ENCODE data around the gene XKR8. TPM values are rescaled to one million over a fixed set of nuclear protein-coding genes. Genes with fewer than 3 reads are reported as not detected.

The XKR8 gene
- total RNA-seq, 2 experiments from 2014 or later, result 4.2 to 6.0 TPM

DNA sequence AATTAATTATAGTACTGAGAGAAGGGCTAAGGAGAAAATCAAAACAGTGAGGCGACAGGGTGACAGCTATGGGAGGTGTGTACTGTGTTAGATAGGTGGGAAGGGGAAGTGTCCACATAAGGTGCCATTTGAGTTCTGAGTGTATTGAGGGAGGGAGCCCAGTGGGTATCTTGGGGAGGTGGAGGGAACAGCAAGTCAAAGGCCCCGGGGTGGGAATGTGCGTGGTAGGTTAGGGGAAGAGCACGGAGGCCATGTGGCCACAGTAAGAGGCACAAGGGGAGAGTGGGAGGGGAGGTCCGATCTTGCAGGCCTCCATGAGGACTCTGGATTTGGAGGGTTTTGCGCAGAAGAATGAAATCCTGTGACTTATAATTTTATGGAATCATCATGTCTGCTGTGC, 3.0 kb upstream of the XKR8 start:
- intact Hi-C loops (cut with DNase I, micrococcal nuclease), result loop anchor here in 1 of 2 experiments (5.0 kb wide), 1 partner anchor 99 kb away; no protein-coding TSS in a partner anchor
- no peaks in the 10 kb centered on the region for H3K36me3 Mint-ChIP-seq (ENCODE audit: low read depth)
- CTCF ChIA-PET, result interaction anchor here (1.0 to 1.4 kb wide), 4 partner anchors 15 to 23 kb away, joined by 3 to 4 read pairs (median 4); no protein-coding TSS in a partner anchor
- H3K4me1 Mint-ChIP-seq, result peaks cover 17% of the 10 kb centered on the region
- no peak overlapping the region for H3K27ac Mint-ChIP-seq
- DNase-seq (no peak), ATAC-seq (no peak)
- no peaks in the 10 kb centered on the region for H3K9me3 Mint-ChIP-seq (ENCODE audit: low read depth)
- POLR2A ChIA-PET, result no interaction called here
- H3K4me3 Mint-ChIP-seq, result no peak overlapping the region
- H3K27me3 Mint-ChIP-seq, result no peaks in the 10 kb centered on the region

DNA sequence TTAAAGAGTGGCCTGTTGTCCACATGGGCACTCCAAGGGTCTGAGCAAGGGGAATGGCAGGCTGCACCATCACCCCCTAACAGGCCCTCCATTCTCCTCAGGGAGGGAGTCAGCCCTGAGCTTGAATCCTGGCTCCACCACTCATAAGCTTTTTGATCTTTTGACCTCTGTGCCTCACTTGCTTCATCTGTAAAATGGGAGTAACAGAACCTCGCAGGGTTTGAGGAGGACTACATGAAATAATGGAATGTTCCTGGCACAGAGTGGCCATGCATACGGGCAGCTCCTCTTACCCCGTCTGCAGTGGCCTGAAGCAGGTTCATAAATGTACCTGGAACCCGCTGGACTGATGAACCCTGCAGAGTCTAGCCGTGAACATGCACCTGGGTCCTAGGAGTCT, 2.1 kb upstream of the XKR8 start:
- no peak overlapping the region for H3K27ac Mint-ChIP-seq
- ATAC-seq, result no peak
- H3K36me3 Mint-ChIP-seq (ENCODE audit: low read depth), result no peaks in the 10 kb centered on the region
- POLR2A ChIA-PET, result no interaction called here
- intact Hi-C loops (cut with DNase I, micrococcal nuclease), result loop anchor here in 1 of 2 experiments (5.0 kb wide), 1 partner anchor 100 kb away; no protein-coding TSS in a partner anchor
- no peaks in the 10 kb centered on the region for H3K27me3 Mint-ChIP-seq
- no peak for DNase-seq
- H3K4me3 Mint-ChIP-seq, result no peak overlapping the region
- no peaks in the 10 kb centered on the region for H3K9me3 Mint-ChIP-seq (ENCODE audit: low read depth)
- H3K4me1 Mint-ChIP-seq, result peaks cover 17% of the 10 kb centered on the region
- CTCF ChIA-PET, result interaction anchor here (1.2 to 1.4 kb wide), 2 partner anchors 17 to 22 kb away, joined by 3 to 4 read pairs; no protein-coding TSS in a partner anchor

DNA sequence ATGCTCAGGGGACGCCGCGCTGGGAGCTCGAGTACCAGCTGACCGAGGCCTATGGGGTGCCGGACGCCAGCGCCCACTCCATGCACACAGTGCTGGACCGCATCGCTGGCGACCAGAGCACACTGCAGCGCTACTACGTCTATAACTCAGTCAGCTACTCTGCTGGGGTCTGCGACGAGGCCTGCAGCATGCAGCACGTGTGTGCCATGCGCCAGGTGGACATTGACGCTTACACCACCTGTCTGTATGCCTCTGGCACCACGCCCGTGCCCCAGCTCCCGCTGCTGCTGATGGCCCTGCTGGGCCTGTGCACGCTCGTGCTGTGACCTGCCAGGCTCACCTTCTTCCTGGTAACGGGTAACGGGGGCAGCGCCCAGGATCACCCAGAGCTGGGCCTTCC, 1.3 kb upstream of the XKR8 start:
- no peaks in the 10 kb centered on the region for H3K27me3 Mint-ChIP-seq
- peaks cover 17% of the 10 kb centered on the region for H3K4me1 Mint-ChIP-seq
- ChIA-PET POLR2A (no interaction called here), CTCF (interaction anchor here (1.4 kb wide), 1 partner anchor 18 kb away, joined by 3 read pairs; no protein-coding TSS in a partner anchor)
- ATAC-seq (no peak), DNase-seq (no peak)
- H3K36me3 Mint-ChIP-seq (ENCODE audit: low read depth), result no peaks in the 10 kb centered on the region
- H3K4me3 Mint-ChIP-seq, result peak overlapping the region; percentile 77
- H3K9me3 Mint-ChIP-seq (ENCODE audit: low read depth), result no peaks in the 10 kb centered on the region
- intact Hi-C loops (cut with DNase I, micrococcal nuclease), result loop anchor here in 1 of 2 experiments (5.0 kb wide), 1 partner anchor 101 kb away; no protein-coding TSS in a partner anchor
- H3K27ac Mint-ChIP-seq, result peak overlapping the region; percentile 84

DNA sequence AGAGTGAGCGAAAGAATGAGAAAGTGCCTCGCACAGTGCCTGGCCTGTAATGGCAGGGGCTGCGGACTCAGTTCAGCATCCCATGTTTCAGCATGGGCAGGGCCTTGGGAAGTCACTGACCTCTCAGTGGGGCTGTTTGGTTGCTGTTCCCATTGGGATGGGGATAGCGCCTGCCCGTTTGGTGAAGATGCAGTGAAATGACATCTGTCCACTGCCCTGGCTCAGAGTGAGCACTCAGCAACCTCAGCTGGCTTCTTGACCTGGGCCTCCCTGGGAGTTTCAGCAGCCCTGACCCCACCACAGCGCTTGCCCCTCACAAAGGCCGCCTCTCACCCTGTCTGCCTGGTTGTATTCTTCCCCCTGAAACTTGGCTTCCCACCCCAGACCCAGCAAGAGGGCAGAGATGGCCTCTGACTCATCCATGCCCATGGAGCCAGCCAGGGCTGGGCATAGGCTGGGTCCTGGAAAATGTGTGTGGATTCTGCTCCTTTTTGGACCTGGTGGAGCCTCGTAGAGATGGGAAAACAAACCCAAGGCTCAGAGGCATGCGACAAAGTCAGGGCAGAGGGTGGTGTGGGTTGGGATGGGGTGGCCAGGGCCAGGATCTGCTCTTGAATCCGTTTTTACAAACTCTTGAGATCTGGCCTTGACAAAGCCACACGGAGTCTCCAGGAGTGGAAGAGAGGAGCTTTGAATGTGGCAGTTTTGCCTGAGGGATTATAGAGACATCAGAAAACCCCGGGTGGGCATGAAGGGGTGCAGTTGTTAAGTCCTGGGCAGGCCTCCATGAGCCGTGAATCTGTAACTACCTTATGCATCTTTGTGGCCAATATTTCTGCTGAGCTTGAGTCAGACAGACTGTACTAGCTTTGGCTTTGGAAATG, 1.2 kb downstream of the XKR8 start:
- no peak for DNase-seq
- Mint-ChIP-seq H3K27ac (peak overlapping the region; percentile 58), H3K27me3 (no peaks in the 10 kb centered on the region), H3K4me3 (peak overlapping the region; percentile 77), H3K4me1 (peaks cover 17% of the 10 kb centered on the region), H3K36me3 (ENCODE audit: low read depth) (no peaks in the 10 kb centered on the region), H3K9me3 (ENCODE audit: low read depth) (no peaks in the 10 kb centered on the region)
- ChIA-PET POLR2A (interaction anchor here (0.6 kb wide), 3 partner anchors 17 to 551 kb away, joined by 3 to 9 read pairs (median 7); no protein-coding TSS in a partner anchor), CTCF (interaction anchor here (0.6 to 1.5 kb wide), 2 partner anchors 100 to 103 kb away, joined by 3 to 5 read pairs; no protein-coding TSS in a partner anchor)
- ATAC-seq, result no peak
- intact Hi-C loops (cut with DNase I, micrococcal nuclease), result loop anchor here in 1 of 2 experiments (1.0 kb wide), 1 partner anchor 127 kb away; the partner anchor contains the start of gene EYA3

DNA sequence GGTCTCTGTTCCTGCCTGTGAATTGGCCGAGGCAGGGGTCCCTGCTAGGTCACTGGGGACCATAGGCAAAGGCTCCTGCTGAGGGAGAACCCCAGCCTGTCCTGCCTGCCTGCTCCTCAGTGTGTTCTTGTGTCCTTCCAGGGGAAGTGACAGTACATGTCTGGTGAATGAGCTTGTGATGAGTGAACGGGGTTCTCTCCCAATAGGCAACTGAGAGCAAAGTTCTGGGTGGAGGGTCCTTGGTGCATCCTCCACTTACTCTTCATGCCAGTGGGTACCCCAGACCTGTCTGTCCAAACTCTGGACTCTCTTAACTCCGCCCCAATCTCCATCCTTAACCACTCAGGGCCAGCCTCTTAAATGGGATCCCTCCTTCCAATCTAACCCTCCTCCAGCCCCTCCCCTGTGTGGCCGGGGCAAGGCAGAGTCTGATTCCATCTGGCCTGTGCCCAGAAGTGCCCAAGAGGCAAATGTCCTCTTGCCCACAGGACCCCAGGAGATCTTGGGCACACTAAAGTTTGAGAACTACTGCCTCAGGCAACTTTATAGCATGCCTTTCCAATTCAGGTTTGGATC, 2.0 kb downstream of the XKR8 start:
- Mint-ChIP-seq H3K4me3 (peak overlapping the region; percentile 77), H3K4me1 (peaks cover 17% of the 10 kb centered on the region), H3K36me3 (ENCODE audit: low read depth) (peaks cover 2% of the 10 kb centered on the region), H3K9me3 (ENCODE audit: low read depth) (no peaks in the 10 kb centered on the region), H3K27ac (peak overlapping the region; percentile 15), H3K27me3 (no peaks in the 10 kb centered on the region)
- intact Hi-C loops (cut with DNase I, micrococcal nuclease), result no loop called here
- ChIA-PET POLR2A (interaction anchor here (0.6 kb wide), 2 partner anchors 106 to 550 kb away, joined by 3 to 9 read pairs; no protein-coding TSS in a partner anchor), CTCF (interaction anchor here (0.6 kb wide), 2 partner anchors 10 to 101 kb away, joined by 3 to 5 read pairs; no protein-coding TSS in a partner anchor)
- no peak for ATAC-seq
- no peak for DNase-seq

DNA sequence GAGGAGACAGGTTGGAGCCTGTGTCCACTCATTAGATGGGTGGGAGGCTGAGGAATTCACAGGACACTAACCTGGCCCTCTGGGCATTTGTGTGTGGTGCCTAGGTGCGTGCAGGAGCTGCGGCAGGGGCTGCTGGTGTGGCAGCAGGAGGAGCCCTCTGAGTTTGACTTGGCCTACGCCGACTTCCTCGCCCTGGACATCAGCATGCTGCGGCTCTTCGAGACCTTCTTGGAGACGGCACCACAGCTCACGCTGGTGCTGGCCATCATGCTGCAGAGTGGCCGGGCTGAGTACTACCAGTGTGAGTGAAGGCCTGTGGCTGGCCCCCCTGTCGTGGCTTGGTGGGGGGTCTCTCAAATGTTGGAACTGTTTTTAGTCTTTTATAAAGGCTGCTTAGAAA, 3.6 kb downstream of the XKR8 start:
- CTCF ChIA-PET, result interaction anchor here (0.8 kb wide), 1 partner anchor 108 kb away, joined by 3 read pairs; no protein-coding TSS in a partner anchor
- Mint-ChIP-seq H3K4me3 (no peak overlapping the region), H3K27ac (no peak overlapping the region), H3K9me3 (ENCODE audit: low read depth) (no peaks in the 10 kb centered on the region), H3K4me1 (peaks cover 19% of the 10 kb centered on the region), H3K36me3 (ENCODE audit: low read depth) (peaks cover 3% of the 10 kb centered on the region), H3K27me3 (no peaks in the 10 kb centered on the region)
- DNase-seq (no peak), ATAC-seq (no peak)
- POLR2A ChIA-PET, result no interaction called here
- intact Hi-C loops (cut with DNase I, micrococcal nuclease), result no loop called here

DNA sequence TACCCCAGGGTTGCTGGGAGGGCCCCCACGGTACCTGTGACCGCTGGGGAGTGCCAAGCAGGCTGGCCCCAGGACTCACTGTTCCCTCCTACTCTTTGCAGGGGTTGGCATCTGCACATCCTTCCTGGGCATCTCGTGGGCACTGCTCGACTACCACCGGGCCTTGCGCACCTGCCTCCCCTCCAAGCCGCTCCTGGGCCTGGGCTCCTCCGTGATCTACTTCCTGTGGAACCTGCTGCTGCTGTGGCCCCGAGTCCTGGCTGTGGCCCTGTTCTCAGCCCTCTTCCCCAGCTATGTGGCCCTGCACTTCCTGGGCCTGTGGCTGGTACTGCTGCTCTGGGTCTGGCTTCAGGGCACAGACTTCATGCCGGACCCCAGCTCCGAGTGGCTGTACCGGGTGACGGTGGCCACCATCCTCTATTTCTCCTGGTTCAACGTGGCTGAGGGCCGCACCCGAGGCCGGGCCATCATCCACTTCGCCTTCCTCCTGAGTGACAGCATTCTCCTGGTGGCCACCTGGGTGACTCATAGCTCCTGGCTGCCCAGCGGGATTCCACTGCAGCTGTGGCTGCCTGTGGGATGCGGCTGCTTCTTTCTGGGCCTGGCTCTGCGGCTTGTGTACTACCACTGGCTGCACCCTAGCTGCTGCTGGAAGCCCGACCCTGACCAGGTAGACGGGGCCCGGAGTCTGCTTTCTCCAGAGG, 6.8 kb downstream of the XKR8 start:
- ChIA-PET POLR2A (no interaction called here), CTCF (interaction anchor here (0.6 to 1.2 kb wide), 3 partner anchors 12 to 26 kb away, joined by 3 read pairs; no protein-coding TSS in a partner anchor)
- intact Hi-C loops (cut with DNase I, micrococcal nuclease), result no loop called here
- no peaks in the 10 kb centered on the region for H3K27me3 Mint-ChIP-seq
- H3K4me1 Mint-ChIP-seq, result peaks cover 24% of the 10 kb centered on the region
- H3K36me3 Mint-ChIP-seq (ENCODE audit: low read depth), result peaks cover 3% of the 10 kb centered on the region
- peak overlapping the region; percentile 51 for H3K27ac Mint-ChIP-seq
- H3K9me3 Mint-ChIP-seq (ENCODE audit: low read depth), result no peaks in the 10 kb centered on the region
- DNase-seq (no peak), ATAC-seq (no peak)
- H3K4me3 Mint-ChIP-seq, result no peak overlapping the region

DNA sequence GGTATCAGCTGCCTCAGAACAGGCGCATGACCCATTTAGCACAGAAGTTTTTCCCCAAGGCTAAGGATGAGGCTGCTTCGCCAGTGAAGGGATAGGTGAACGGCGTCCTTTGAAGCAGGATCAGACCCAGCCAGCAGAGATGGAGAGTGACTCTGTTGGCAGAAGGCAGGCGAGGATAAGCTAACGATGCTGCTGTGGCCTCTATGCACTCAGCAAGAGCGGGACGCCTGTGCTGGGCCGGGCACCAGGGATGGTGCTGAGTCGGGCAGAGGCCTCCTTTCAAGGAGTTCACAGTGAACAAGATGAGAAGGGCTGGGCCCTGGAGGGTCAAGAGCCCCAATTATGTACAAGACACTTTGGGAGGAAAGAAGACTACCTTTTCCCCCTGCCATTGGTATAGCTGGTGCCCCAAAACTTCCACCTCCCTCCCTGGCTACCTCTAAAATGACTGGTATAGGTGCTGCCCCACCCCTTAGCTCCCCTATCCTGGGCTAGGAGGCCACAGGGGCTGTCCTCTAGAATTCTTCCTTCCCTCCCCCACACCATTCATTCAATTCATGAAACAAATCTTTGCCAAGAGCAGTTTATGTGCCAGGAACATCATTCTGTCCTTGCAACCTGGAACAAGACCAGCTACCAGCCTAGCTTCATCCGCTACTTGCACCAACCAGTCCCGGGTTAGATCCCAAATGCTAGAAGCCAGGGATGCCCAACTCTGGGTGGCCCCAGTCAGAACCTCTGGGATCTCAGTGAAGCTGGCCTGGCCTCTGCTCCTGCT, 7.5 kb downstream of the XKR8 start:
- CTCF ChIA-PET, result interaction anchor here (0.9 to 1.7 kb wide), 3 partner anchors 12 to 27 kb away, joined by 3 to 7 read pairs (median 3); no protein-coding TSS in a partner anchor
- POLR2A ChIA-PET, result interaction anchor here (0.9 kb wide), 1 partner anchor 681 kb away, joined by 3 read pairs; the partner anchor contains the start of gene RNU11
- no peaks in the 10 kb centered on the region for H3K9me3 Mint-ChIP-seq (ENCODE audit: low read depth)
- intact Hi-C loops (cut with DNase I, micrococcal nuclease), result no loop called here
- no peak overlapping the region for H3K4me3 Mint-ChIP-seq
- peaks cover 22% of the 10 kb centered on the region for H3K4me1 Mint-ChIP-seq
- peak overlapping the region; percentile 63 for H3K27ac Mint-ChIP-seq
- DNase-seq (no peak), ATAC-seq (no peak)
- H3K36me3 Mint-ChIP-seq (ENCODE audit: low read depth), result peaks cover 3% of the 10 kb centered on the region
- no peaks in the 10 kb centered on the region for H3K27me3 Mint-ChIP-seq

DNA sequence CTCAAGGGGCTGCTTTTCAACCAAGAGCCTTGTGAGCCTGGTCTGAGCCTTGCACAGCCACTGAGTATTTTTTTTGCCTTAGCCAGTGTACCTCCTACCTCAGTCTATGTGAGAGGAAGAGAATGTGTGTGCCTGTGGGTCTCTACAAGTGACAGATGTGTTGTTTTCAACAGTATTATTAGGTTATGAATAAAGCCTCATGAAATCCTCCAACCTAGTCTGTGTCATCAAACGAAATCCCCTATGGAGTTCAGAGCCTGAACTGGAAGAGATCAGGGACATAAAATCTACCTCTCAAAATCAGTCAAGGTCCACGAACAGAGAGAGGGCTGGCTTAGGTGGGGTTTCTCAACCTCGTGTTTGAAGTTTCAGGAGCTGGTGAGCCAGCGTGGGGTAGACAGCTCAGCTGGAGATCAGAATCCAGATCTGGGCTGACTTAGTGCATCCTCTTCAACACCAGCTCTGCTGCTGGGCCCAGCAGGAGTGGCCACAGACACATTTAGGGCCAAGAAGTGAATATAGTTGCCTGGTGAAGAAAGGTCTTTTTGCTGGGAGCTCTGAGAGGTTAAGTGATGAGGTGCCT, 8.2 kb downstream of the XKR8 start:
- H3K4me3 Mint-ChIP-seq, result no peak overlapping the region
- H3K27me3 Mint-ChIP-seq, result no peaks in the 10 kb centered on the region
- ATAC-seq (peak; percentile 67), DNase-seq (peak; percentile 24)
- H3K27ac Mint-ChIP-seq, result peak overlapping the region; percentile 63
- peaks cover 22% of the 10 kb centered on the region for H3K4me1 Mint-ChIP-seq
- CTCF ChIA-PET, result interaction anchor here (1.2 to 1.7 kb wide), 2 partner anchors 12 to 27 kb away, joined by 3 to 7 read pairs; no protein-coding TSS in a partner anchor
- peaks cover 3% of the 10 kb centered on the region for H3K36me3 Mint-ChIP-seq (ENCODE audit: low read depth)
- POLR2A ChIA-PET, result interaction anchor here (0.6 to 0.9 kb wide), 2 partner anchors 229 to 681 kb away, joined by 3 to 4 read pairs; partner anchors contain the start of gene RNU11
- intact Hi-C loops (cut with DNase I, micrococcal nuclease), result no loop called here
- H3K9me3 Mint-ChIP-seq (ENCODE audit: low read depth), result no peaks in the 10 kb centered on the region

DNA sequence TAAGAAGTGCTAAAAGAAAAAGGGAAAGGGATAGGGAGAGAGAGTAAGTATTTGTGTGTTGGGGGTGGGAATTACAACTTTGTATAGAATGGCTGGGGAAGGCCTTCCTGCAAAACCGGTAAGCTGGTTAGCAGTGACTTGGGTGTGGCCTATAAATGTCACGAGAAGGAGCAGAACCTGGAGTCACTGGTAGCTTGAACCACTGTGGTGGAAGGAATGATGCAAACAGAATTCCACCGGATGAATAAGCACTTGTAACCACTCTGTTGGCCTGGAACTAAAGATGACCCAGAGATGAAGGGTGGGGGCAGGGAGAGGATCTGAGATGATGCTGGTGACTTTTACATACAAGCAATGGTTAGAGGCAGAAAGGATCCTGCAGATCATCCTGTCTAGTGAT, 8.9 kb downstream of the XKR8 start:
- H3K4me3 Mint-ChIP-seq, result no peak overlapping the region
- intact Hi-C loops (cut with DNase I, micrococcal nuclease), result no loop called here
- peaks cover 3% of the 10 kb centered on the region for H3K36me3 Mint-ChIP-seq (ENCODE audit: low read depth)
- H3K27me3 Mint-ChIP-seq, result no peaks in the 10 kb centered on the region
- CTCF ChIA-PET, result interaction anchor here (1.7 kb wide), 1 partner anchor 11 kb away, joined by 7 read pairs; no protein-coding TSS in a partner anchor
- no peaks in the 10 kb centered on the region for H3K9me3 Mint-ChIP-seq (ENCODE audit: low read depth)
- peak; percentile 27 for DNase-seq
- POLR2A ChIA-PET, result interaction anchor here (0.6 to 0.9 kb wide), 2 partner anchors 229 to 680 kb away, joined by 3 to 4 read pairs; partner anchors contain the start of gene RNU11
- peak; percentile 42 for ATAC-seq
- peak overlapping the region; percentile 63 for H3K27ac Mint-ChIP-seq
- H3K4me1 Mint-ChIP-seq, result peaks cover 22% of the 10 kb centered on the region

All from activated CD4-positive, alpha-beta T cell treated with anti-CD3 and anti-CD28 coated beads for 36 hours (primary cell).